Neural cell (in vitro differentiated cells): ENCODE measurements around the gene MKRN2OS. TPM values are rescaled to one million over a fixed set of nuclear protein-coding genes. Genes with fewer than 3 reads are reported as not detected.

Experiments used
- H2AFZ ChIP-seq: fragments of 200-600, 300-800 bp; sonication (generic), shearing (Covaris generic); 2 replicates; pipeline ENCODE4 v1.6.0; 2014; ENCODE audit warnings: low read depth, mild to moderate bottlenecking, antibody characterized with exemption, low read length, moderate library complexity
- H3F3A ChIP-seq: fragments of 200-600 bp; shearing (Covaris generic); 2 replicates; pipeline ENCODE4 v1.6.1; 2016; ENCODE audit warnings: mild to moderate bottlenecking, moderate library complexity, mixed read lengths, antibody characterized with exemption, low read length; ENCODE audit not compliant: insufficient read depth, poor library complexity, severe bottlenecking
- H3K27ac ChIP-seq: fragments of 200-600, 300-800 bp; sonication (generic), shearing (Covaris generic); 2 replicates; pipeline ENCODE4 v1.5.1; 2014; ENCODE audit warnings: mild to moderate bottlenecking, low read length, moderate library complexity
- H3K27me3 ChIP-seq: fragments of 300-800, 200-600 bp; sonication (generic), shearing (Covaris generic); 2 replicates; pipeline ENCODE4 v1.6.0; 2014; ENCODE audit warnings: mild to moderate bottlenecking, low read depth, low read length, moderate library complexity; ENCODE audit not compliant: insufficient read depth
- H3K36me3 ChIP-seq: fragments of 300-800, 200-600 bp; sonication (generic), shearing (Covaris generic); 2 replicates; pipeline ENCODE4 v1.5.1; 2014; ENCODE audit warnings: mild to moderate bottlenecking, antibody characterized with exemption, low read length, moderate library complexity; ENCODE audit not compliant: insufficient read depth
- H3K4me2 ChIP-seq: fragments of 300-800, 200-600 bp; sonication (generic), shearing (Covaris generic); 2 replicates; pipeline ENCODE4 v1.6.0; 2014; ENCODE audit warnings: mild to moderate bottlenecking, low read length
- H3K4me3 ChIP-seq: fragments of 300-800, 200-600 bp; sonication (generic), shearing (Covaris generic); 2 replicates; pipeline ENCODE4 v1.5.1; 2014; ENCODE audit warnings: mild to moderate bottlenecking, low read length, moderate library complexity
- H3K79me2 ChIP-seq: fragments of 200-600 bp; shearing (Covaris generic); replicated peaks from 2 replicates; pipeline ENCODE4 v1.6.0; 2014; ENCODE audit warnings: mild to moderate bottlenecking, low read length, moderate library complexity; ENCODE audit not compliant: insufficient read depth
- H3K9ac ChIP-seq: fragments of 300-800, 200-600 bp; sonication (generic), shearing (Covaris generic); 2 replicates; pipeline ENCODE4 v1.6.1; 2016; ENCODE audit warnings: mild to moderate bottlenecking, low read length, mixed read lengths
- H3K9me2 ChIP-seq: fragments of 200-600 bp; shearing (Covaris generic); 2 replicates; pipeline ENCODE4 v1.6.1; 2016; ENCODE audit warnings: mild to moderate bottlenecking, low read length, mixed read lengths; ENCODE audit not compliant: insufficient read depth
- H3K9me3 ChIP-seq: fragments of 200-600, 300-800 bp; sonication (generic), shearing (Covaris generic); 2 replicates; pipeline ENCODE4 v1.6.1; 2016; ENCODE audit warnings: mild to moderate bottlenecking, mixed run types, low read length, moderate library complexity, mixed read lengths
- H4K20me1 ChIP-seq: fragments of 200-600 bp; shearing (Covaris generic); 2 replicates; pipeline ENCODE4 v1.6.1; 2016; ENCODE audit warnings: mild to moderate bottlenecking, mixed run types; ENCODE audit not compliant: insufficient read depth
- EP300 ChIP-seq: fragments of 450-650 bp; conservative IDR thresholded peaks from 2 replicates; pipeline ENCODE4 v1.6.1; 2014; ENCODE audit warnings: antibody characterized with exemption, mild to moderate bottlenecking, moderate library complexity; ENCODE audit not compliant: poor library complexity, severe bottlenecking
- EZH2 ChIP-seq: fragments of 200-600, 300-800 bp; shearing (Covaris generic), sonication (generic); IDR thresholded peaks from 2 replicates; pipeline ENCODE4 v1.6.1; 2014; ENCODE audit warnings: antibody characterized with exemption, low read length, borderline replicate concordance, mild to moderate bottlenecking; ENCODE audit not compliant: insufficient read depth, poor library complexity, severe bottlenecking
- MXI1 ChIP-seq: fragments of 450-650 bp; conservative IDR thresholded peaks from 2 replicates; pipeline ENCODE4 v1.6.1; 2014; ENCODE audit warnings: antibody characterized with exemption, mild to moderate bottlenecking; ENCODE audit not compliant: poor library complexity, severe bottlenecking
- POLR2AphosphoS5 ChIP-seq: IDR thresholded peaks from 2 replicates; pipeline ENCODE4 v1.6.1; 2012
- RAD21 ChIP-seq: fragments of 450-650 bp; conservative IDR thresholded peaks from 2 replicates; pipeline ENCODE4 v1.6.1; 2014; ENCODE audit warnings: antibody characterized with exemption, mild to moderate bottlenecking, moderate library complexity
- SMC3 ChIP-seq: fragments of 450-650 bp; conservative IDR thresholded peaks from 2 replicates; pipeline ENCODE4 v1.6.1; 2014; ENCODE audit warnings: antibody characterized with exemption, mild to moderate bottlenecking, moderate library complexity; ENCODE audit not compliant: poor library complexity
- TAF1 ChIP-seq: IDR thresholded peaks from 2 replicates; pipeline ENCODE4 v1.6.1; 2012; ENCODE audit warnings: low read depth
- polyA plus RNA-seq: library from polyadenylated mRNA; depleted of rRNA; stranded (reverse); fragments of >200 nt; gene quantifications from 2 replicates; pipeline ENCODE4 v1.2.3, GENCODE V29; 2014
- TF ChIP-seq, protein P1 (sequence below): fragments of 450-650 bp; IDR thresholded peaks from 2 replicates; pipeline ENCODE4 v1.5.1; 2014; ENCODE audit warnings: antibody characterized with exemption, mild to moderate bottlenecking, moderate library complexity; ENCODE audit not compliant: poor library complexity, severe bottlenecking
- TF ChIP-seq, protein P2 (sequence below): IDR thresholded peaks from 2 replicates; pipeline ENCODE4 v1.6.1; 2012; ENCODE audit warnings: borderline replicate concordance

Gene MKRN2OS
- polyA plus RNA-seq, 1 donor from 2014 or later: 0.36 TPM

DNA sequence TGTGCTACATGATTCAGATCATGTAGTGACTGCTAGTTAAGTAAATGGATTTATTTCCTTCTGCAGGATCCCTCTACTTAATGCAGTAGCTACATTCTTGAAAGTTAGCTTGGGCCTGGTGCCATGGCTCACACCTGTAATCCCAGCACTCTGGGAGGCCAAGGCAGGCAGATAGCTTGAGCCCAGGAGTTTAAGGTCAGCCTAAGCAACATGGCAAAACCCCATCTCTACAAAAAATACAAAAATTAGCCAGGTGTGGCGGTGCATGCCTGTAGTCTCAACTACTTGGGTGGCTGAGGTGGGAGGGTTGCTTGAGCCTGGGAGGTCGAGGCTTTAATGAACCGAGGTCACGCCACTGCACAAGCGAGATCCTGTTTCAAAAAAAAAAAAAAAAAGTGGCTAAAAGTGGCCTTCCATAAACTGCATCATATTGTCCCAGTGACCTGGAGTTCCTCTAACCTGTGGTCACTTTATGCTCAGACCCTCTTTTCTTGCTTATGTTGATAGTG, 39.0 kb downstream of the MKRN2OS start:
- Histone ChIP-seq H3K9me2 (no peaks in the 10 kb centered on the region), H3K27ac (no peak overlapping the region), H3K27me3 (no peaks in the 10 kb centered on the region), H3K36me3 (no peaks in the 10 kb centered on the region), H3F3A (no peaks in the 10 kb centered on the region), H3K4me3 (no peak overlapping the region), H3K79me2 (no peaks in the 10 kb centered on the region), H4K20me1 (no peaks in the 10 kb centered on the region), H3K4me2 (no peak overlapping the region), H3K9ac (no peak overlapping the region), H2AFZ (no peak overlapping the region), H3K9me3 (no peaks in the 10 kb centered on the region)
- no peak for TF ChIP-seq EZH2
- TF ChIP-seq POLR2AphosphoS5: no peak
- TF ChIP-seq SMC3: no peak
- TF ChIP-seq, protein P1, sequence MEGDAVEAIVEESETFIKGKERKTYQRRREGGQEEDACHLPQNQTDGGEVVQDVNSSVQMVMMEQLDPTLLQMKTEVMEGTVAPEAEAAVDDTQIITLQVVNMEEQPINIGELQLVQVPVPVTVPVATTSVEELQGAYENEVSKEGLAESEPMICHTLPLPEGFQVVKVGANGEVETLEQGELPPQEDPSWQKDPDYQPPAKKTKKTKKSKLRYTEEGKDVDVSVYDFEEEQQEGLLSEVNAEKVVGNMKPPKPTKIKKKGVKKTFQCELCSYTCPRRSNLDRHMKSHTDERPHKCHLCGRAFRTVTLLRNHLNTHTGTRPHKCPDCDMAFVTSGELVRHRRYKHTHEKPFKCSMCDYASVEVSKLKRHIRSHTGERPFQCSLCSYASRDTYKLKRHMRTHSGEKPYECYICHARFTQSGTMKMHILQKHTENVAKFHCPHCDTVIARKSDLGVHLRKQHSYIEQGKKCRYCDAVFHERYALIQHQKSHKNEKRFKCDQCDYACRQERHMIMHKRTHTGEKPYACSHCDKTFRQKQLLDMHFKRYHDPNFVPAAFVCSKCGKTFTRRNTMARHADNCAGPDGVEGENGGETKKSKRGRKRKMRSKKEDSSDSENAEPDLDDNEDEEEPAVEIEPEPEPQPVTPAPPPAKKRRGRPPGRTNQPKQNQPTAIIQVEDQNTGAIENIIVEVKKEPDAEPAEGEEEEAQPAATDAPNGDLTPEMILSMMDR: no peak
- no peak for TF ChIP-seq MXI1
- no peak for TF ChIP-seq TAF1

DNA sequence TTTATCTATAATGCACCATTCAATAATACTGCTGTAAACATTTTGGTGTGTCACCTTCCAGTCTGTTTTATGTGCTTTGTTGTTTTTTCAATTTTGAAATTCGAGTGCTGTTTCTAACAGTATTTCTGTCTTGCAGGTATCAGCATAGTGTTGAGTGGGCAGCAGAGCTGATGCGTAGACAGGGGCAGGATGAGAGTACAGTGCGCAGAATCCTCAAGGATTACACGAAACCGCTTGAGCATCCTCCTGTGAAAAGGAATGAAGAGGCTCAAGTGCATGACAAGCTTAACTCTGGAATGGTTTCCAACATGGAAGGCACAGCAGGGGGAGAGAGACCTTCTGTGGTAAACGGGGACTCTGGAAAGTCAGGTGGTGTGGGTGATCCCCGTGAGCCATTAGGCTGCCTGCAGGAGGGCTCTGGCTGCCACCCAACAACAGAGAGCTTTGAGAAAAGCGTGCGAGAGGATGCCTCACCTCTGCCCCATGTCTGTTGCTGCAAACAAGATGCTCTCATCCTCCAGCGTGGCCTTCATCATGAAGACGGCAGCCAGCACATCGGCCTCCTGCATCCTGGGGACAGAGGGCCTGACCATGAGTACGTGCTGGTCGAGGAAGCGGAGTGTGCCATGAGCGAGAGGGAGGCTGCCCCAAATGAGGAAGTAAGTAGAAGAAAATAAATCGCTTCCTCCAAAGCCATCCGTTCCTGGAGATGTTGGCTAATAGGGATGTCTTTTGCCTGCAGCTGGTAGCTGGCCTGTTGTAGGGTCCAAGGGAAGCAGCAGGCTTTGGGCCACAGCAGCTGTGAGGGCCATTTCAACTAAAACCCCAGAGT, 42.0 kb downstream of the MKRN2OS start:
- H3K9ac ChIP-seq: no peak overlapping the region
- no peak overlapping the region for H3K4me2 ChIP-seq
- TF ChIP-seq POLR2AphosphoS5: no peak
- no peak overlapping the region for H2AFZ ChIP-seq
- H3K27me3 ChIP-seq: no peaks in the 10 kb centered on the region
- no peak overlapping the region for H3K4me3 ChIP-seq
- no peaks in the 10 kb centered on the region for H3K9me3 ChIP-seq
- no peaks in the 10 kb centered on the region for H3K79me2 ChIP-seq
- peaks cover 11% of the 10 kb centered on the region for H3K36me3 ChIP-seq
- H3F3A ChIP-seq: no peaks in the 10 kb centered on the region
- no peak overlapping the region for H3K27ac ChIP-seq
- no peaks in the 10 kb centered on the region for H3K9me2 ChIP-seq
- no peaks in the 10 kb centered on the region for H4K20me1 ChIP-seq

DNA sequence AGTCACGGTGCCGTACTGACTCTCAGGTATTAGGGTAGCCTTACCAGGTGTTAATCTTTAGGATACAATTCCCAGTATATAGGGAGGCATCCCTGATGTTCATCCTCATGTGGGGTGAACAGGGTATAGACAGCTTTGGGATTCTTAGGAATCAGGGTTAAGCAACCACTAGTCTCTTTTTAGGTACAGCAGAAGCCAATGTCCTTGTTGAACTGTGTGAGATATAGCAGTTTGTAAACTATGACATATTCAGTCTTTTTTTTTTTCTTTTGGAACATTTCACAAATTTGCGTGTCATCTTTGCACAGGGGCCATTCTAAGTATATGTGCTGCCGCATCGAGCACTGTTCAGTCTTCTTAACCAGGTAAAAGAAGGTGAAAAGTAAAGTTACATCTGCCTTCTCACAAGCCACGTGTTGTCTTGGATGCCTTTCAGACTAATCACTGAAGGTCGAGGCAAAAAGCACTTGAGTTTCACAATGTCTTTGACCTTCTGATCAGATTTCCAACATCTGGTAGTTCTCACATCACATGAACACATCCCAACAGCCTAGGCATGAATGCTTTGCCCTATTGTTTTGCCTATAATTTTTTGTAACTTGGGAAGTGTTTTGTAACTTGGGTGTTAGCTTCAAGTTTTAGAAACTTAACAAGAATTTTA, 43.8 kb downstream of the MKRN2OS start:
- Histone ChIP-seq H3K9me3 (no peaks in the 10 kb centered on the region), H3K79me2 (no peaks in the 10 kb centered on the region), H3K27me3 (no peaks in the 10 kb centered on the region), H4K20me1 (no peaks in the 10 kb centered on the region), H3K36me3 (peaks cover 11% of the 10 kb centered on the region), H3F3A (no peaks in the 10 kb centered on the region), H3K9ac (no peak overlapping the region), H3K4me3 (no peak overlapping the region), H2AFZ (no peak overlapping the region), H3K4me2 (no peak overlapping the region), H3K27ac (no peak overlapping the region), H3K9me2 (no peaks in the 10 kb centered on the region)
- TF ChIP-seq SMC3 (no peak), TAF1 (no peak), EP300 (no peak), RAD21 (no peak), POLR2AphosphoS5 (no peak), EZH2 (no peak), MXI1 (no peak)
- TF ChIP-seq, protein P2, sequence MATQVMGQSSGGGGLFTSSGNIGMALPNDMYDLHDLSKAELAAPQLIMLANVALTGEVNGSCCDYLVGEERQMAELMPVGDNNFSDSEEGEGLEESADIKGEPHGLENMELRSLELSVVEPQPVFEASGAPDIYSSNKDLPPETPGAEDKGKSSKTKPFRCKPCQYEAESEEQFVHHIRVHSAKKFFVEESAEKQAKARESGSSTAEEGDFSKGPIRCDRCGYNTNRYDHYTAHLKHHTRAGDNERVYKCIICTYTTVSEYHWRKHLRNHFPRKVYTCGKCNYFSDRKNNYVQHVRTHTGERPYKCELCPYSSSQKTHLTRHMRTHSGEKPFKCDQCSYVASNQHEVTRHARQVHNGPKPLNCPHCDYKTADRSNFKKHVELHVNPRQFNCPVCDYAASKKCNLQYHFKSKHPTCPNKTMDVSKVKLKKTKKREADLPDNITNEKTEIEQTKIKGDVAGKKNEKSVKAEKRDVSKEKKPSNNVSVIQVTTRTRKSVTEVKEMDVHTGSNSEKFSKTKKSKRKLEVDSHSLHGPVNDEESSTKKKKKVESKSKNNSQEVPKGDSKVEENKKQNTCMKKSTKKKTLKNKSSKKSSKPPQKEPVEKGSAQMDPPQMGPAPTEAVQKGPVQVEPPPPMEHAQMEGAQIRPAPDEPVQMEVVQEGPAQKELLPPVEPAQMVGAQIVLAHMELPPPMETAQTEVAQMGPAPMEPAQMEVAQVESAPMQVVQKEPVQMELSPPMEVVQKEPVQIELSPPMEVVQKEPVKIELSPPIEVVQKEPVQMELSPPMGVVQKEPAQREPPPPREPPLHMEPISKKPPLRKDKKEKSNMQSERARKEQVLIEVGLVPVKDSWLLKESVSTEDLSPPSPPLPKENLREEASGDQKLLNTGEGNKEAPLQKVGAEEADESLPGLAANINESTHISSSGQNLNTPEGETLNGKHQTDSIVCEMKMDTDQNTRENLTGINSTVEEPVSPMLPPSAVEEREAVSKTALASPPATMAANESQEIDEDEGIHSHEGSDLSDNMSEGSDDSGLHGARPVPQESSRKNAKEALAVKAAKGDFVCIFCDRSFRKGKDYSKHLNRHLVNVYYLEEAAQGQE: no peak
- TF ChIP-seq, protein P1: no peak
